Brain microvascular endothelial cell (primary cell): Measurements from ENCODE around the gene SORBS1.

Experiments
- DNase-seq: peaks from one replicate; pipeline ENCODE4 v3.0.0-alpha.2; 2020
- H3K27ac ChIP-seq: fragments of 250-450 bp; sonication (Bioruptor Pico); 2 replicates; pipeline ENCODE4 v1.5.1; 2020; ENCODE audit warnings: mild to moderate bottlenecking, moderate library complexity
- H3K27me3 ChIP-seq: fragments of 250-450 bp; sonication (Bioruptor Pico); replicated peaks from 2 replicates; pipeline ENCODE4 v1.5.1; 2020; ENCODE audit warnings: mild to moderate bottlenecking
- H3K36me3 ChIP-seq: fragments of 250-450 bp; sonication (Bioruptor Pico); replicated peaks from 2 replicates; pipeline ENCODE4 v1.5.1; 2020; ENCODE audit warnings: mild to moderate bottlenecking
- H3K4me3 ChIP-seq: 2 replicates; pipeline ENCODE4 v1.5.1; 2011; ENCODE audit warnings: low read depth, mild to moderate bottlenecking, control low read depth, low read length, moderate library complexity
- in situ Hi-C: cut with HindIII; loops from 2 replicates; pipeline ENCODE4 v1.10.0; 2017; ENCODE audit warnings: low sequenced_read_pairs, low pct_ligation_motif_present
- TF ChIP-seq, protein P1 (sequence below): IDR thresholded peaks from 2 replicates; pipeline ENCODE4 v1.5.1; 2011; ENCODE audit warnings: low read depth, mild to moderate bottlenecking, moderate library complexity, low read length, control low read depth, inconsistent platforms; ENCODE audit errors: missing control alignments

The SORBS1 gene

DNA sequence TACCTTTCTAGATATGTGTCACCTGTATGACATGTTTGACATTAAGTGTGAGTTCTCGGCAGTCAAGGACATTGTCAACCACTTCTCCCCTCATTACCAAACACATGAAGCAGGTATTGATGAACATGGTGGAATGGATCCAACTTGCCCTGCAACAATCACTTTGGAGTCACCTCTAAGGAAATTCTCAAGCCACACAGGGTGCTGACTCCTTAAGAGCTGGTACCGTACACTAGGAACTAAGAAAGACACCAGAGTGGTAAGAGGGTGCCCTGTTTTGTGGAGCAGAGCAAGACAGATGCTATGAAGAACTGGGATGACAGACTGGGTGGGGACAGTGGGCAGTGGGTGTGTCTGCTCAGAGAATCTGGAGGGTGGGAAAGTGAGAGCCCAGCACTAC lies 17.4 kb upstream of the SORBS1 start:
- Histone ChIP-seq H3K4me3 (no peak overlapping the region), H3K27ac (no peak overlapping the region), H3K27me3 (no peaks in the 10 kb centered on the region), H3K36me3 (no peaks in the 10 kb centered on the region)
- TF ChIP-seq, protein P1, sequence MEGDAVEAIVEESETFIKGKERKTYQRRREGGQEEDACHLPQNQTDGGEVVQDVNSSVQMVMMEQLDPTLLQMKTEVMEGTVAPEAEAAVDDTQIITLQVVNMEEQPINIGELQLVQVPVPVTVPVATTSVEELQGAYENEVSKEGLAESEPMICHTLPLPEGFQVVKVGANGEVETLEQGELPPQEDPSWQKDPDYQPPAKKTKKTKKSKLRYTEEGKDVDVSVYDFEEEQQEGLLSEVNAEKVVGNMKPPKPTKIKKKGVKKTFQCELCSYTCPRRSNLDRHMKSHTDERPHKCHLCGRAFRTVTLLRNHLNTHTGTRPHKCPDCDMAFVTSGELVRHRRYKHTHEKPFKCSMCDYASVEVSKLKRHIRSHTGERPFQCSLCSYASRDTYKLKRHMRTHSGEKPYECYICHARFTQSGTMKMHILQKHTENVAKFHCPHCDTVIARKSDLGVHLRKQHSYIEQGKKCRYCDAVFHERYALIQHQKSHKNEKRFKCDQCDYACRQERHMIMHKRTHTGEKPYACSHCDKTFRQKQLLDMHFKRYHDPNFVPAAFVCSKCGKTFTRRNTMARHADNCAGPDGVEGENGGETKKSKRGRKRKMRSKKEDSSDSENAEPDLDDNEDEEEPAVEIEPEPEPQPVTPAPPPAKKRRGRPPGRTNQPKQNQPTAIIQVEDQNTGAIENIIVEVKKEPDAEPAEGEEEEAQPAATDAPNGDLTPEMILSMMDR = no peak
- in situ Hi-C loops = no loop called here
- no peak for DNase-seq

DNA sequence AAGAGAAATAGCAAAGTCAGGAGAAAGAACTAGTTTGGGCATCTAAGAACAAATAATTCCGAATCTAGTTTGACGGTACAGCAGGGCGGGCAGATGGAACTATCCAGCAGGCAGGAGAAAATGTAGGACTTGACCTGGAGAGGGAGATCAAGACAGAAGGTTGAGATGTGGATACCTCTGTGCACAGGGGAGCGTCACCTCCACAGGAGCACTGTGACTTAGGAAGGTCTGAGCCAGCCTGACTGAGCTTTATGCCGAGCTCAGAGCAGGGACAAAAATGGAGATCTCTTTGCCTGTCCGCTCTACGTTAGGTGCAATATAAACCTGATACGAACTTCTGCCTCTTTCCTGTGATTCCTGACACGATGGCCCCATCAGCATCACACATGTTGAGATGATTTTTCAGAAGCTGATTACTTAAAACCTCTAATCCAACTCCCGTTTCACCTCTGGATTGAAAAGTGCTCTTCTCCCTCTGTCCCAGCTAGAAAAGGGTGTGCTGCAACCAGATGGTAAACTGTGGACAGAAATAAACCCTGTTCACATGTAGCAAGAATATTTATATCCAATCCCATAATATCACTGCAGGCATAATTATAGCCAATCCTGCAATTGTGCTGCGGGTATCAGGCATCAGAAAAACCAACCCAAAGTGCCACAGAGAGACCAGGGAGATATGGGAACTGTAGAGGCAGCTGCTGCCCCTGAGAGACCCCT lies 13.6 kb upstream of the SORBS1 start:
- TF ChIP-seq, protein P1 = no peak
- DNase-seq = no peak
- in situ Hi-C loops = no loop called here
- H3K36me3 ChIP-seq = no peaks in the 10 kb centered on the region
- H3K27me3 ChIP-seq = no peaks in the 10 kb centered on the region
- no peak overlapping the region for H3K27ac ChIP-seq
- H3K4me3 ChIP-seq = no peak overlapping the region

DNA sequence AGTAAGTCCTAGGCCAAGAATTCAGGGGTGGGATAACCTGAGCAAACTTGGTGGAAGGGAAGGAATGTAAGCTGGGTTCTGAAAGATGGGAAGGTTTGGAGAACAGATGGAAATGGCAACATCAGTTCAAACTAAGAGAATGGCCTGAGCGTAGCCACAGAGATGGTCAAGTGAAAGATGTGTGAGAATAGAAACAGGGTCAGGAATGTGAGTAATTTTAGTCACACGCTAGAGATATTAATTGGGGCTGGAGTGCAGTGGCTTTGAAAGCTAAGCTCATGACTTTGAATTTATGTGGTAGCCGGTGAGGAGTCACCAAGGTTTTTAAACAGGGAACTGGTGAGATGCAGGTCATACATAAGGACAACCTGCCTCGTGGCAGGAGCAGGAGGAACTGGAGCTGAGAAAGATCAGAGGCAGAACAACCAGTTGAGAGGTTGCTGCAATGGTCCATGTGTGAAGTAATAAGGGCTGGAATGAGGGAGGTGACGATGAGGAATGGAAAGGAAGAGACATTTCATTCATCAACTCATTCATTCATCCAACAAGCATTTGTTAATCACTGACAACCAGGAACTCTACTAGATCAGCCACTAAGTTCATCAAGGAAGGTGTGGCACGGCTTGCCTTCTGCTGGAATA lies 12.9 kb upstream of the SORBS1 start:
- no peak for DNase-seq
- Histone ChIP-seq H3K4me3 (no peak overlapping the region), H3K27me3 (no peaks in the 10 kb centered on the region), H3K27ac (no peak overlapping the region), H3K36me3 (no peaks in the 10 kb centered on the region)
- in situ Hi-C loops = no loop called here
- TF ChIP-seq, protein P1 = no peak

DNA sequence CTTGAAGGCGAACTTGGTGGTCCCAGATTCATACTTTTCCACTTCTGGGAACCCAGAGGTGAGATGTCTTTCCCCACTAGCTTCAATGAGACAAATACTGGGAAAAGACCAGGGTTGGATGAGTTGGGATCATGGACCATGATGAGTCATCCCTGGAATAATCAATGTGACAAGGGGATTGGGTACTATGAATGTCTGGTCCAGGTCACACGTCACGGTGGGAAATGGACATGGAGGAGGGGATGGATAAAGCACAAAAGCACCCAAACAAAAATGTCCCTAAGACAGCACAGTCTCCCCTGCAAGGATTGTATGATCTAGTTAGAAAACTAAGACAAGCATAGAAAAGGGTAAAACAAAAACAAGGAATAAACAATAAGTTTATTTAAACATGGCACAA lies 12.4 kb upstream of the SORBS1 start:
- TF ChIP-seq, protein P1 = no peak
- Histone ChIP-seq H3K27me3 (no peaks in the 10 kb centered on the region), H3K4me3 (no peak overlapping the region), H3K36me3 (no peaks in the 10 kb centered on the region), H3K27ac (no peak overlapping the region)
- no peak for DNase-seq
- in situ Hi-C loops = no loop called here

DNA sequence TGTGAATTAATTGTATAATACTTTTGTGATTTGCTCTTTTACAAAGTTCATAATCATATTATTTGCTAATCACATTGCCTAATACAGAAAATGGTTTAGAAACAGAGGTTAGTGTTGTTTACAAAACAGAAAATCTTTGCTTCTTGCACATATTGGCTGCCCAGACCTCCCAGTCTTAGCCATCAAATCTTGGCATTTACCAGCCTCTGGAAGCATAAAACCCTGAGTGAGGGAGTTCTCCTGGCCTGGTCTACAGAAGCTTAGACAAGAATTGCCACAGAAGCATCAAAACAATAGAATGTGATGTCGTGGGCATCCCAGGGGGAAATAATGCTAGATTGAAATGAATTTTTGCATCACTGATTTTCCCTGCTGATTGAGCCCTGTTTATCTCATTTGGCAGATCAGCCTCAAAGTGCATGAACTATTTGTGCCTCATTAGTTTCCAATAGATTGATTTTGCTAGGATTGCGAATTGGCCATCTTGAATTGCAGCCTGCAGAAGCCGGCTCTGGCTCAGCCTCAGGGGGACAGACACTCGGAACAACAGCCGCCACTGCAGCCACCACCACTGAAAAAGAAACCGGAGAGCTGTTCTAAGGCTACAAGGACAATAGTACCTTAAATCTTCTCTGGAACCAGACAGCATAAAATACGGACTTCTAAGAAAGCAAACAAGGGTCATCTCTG lies 11.1 kb upstream of the SORBS1 start:
- TF ChIP-seq, protein P1 = no peak
- in situ Hi-C loops = no loop called here
- H3K36me3 ChIP-seq = no peaks in the 10 kb centered on the region
- no peak for DNase-seq
- H3K27ac ChIP-seq = no peak overlapping the region
- no peak overlapping the region for H3K4me3 ChIP-seq
- no peaks in the 10 kb centered on the region for H3K27me3 ChIP-seq
